ENCODE measurements around the gene NARS2.
A peak's percentile ranks its signal among the peaks of the same experiment; 100 is the strongest.
"Not testable (repeated sequence)": the region's sequence is repeated elsewhere in the genome, so short reads cannot be mapped to it uniquely, and the experiment has no call there.

The NARS2 gene

GRCh38 chr11:78609321-78609720 lies 34.7 kb upstream of the NARS2 start:
- H3K27me3 ChIP-seq (replicated peaks in 2 of 5; ENCODE audit: control insufficient read depth in 4 of 5, insufficient read depth in 5 of 5, low read length in 4 of 5); H3K9me3 ChIP-seq (ENCODE audit: control extremely low read depth in 1 of 5, control insufficient read depth in 4 of 5, insufficient read depth in 2 of 5, low read depth in 1 of 5, low read length in 4 of 5); DNase-seq; H3K4me1 ChIP-seq (ENCODE audit: control extremely low read depth in 1 of 4, control insufficient read depth in 4 of 4, insufficient read depth in 4 of 4, low read length in 3 of 4); POLR2A ChIA-PET; CTCF ChIA-PET; H3K36me3 ChIP-seq (ENCODE audit: control insufficient read depth in 4 of 4, insufficient read depth in 4 of 4, low read length in 3 of 4); H3K4me3 ChIP-seq (ENCODE audit: control insufficient read depth in 1 of 7, extremely low read depth in 1 of 7, insufficient read depth in 4 of 7, low read depth in 2 of 7, low read length in 6 of 7); H3K27ac ChIP-seq (ENCODE audit: insufficient read depth in 1 of 2, low read depth in 1 of 2, low read length in 2 of 2, poor library complexity in 1 of 2, severe bottlenecking in 2 of 2): not testable (repeated sequence)
- WGBS (ENCODE audit: insufficient coverage): 96% methylated on average over 5 of the region's 5 CpGs

GRCh38 chr11:78607696-78608095 lies 33.0 kb upstream of the NARS2 start:
- peak; percentile 19 to 61 (median 43) for DNase-seq
- Histone ChIP-seq H3K36me3 (ENCODE audit: control insufficient read depth in 4 of 4, insufficient read depth in 4 of 4, low read length in 3 of 4) (no peaks in the 10 kb centered on the region), H3K9me3 (ENCODE audit: control extremely low read depth in 1 of 5, control insufficient read depth in 4 of 5, insufficient read depth in 2 of 5, low read depth in 1 of 5, low read length in 4 of 5) (peaks cover 0 to 5% (median 0%) of the 10 kb centered on the region in 5 experiments), H3K4me1 (ENCODE audit: control extremely low read depth in 1 of 4, control insufficient read depth in 4 of 4, insufficient read depth in 4 of 4, low read length in 3 of 4) (no peaks in the 10 kb centered on the region), H3K27ac (ENCODE audit: insufficient read depth in 1 of 2, low read depth in 1 of 2, low read length in 2 of 2, poor library complexity in 1 of 2, severe bottlenecking in 2 of 2) (no peak overlapping the region), H3K27me3 (replicated peaks in 2 of 5; ENCODE audit: control insufficient read depth in 4 of 5, insufficient read depth in 5 of 5, low read length in 4 of 5) (no peaks in the 10 kb centered on the region), H3K4me3 (ENCODE audit: control insufficient read depth in 1 of 7, extremely low read depth in 1 of 7, insufficient read depth in 4 of 7, low read depth in 2 of 7, low read length in 6 of 7) (no peak overlapping the region)
- CTCF ChIA-PET: no interaction called here
- POLR2A ChIA-PET: no interaction called here

GRCh38 chr11:78606667-78607066 lies 32.0 kb upstream of the NARS2 start:
- Histone ChIP-seq H3K27ac (ENCODE audit: insufficient read depth in 1 of 2, low read depth in 1 of 2, low read length in 2 of 2, poor library complexity in 1 of 2, severe bottlenecking in 2 of 2) (no peak overlapping the region), H3K9me3 (ENCODE audit: control extremely low read depth in 1 of 5, control insufficient read depth in 4 of 5, insufficient read depth in 2 of 5, low read depth in 1 of 5, low read length in 4 of 5) (peaks cover 0 to 3% (median 0%) of the 10 kb centered on the region in 5 experiments), H3K4me1 (ENCODE audit: control extremely low read depth in 1 of 4, control insufficient read depth in 4 of 4, insufficient read depth in 4 of 4, low read length in 3 of 4) (no peaks in the 10 kb centered on the region), H3K36me3 (ENCODE audit: control insufficient read depth in 4 of 4, insufficient read depth in 4 of 4, low read length in 3 of 4) (no peaks in the 10 kb centered on the region), H3K27me3 (replicated peaks in 2 of 5; ENCODE audit: control insufficient read depth in 4 of 5, insufficient read depth in 5 of 5, low read length in 4 of 5) (no peaks in the 10 kb centered on the region), H3K4me3 (ENCODE audit: control insufficient read depth in 1 of 7, extremely low read depth in 1 of 7, insufficient read depth in 4 of 7, low read depth in 2 of 7, low read length in 6 of 7) (no peak overlapping the region)
- WGBS (ENCODE audit: insufficient coverage): 92% methylated on average over 2 of the region's 3 CpGs
- CTCF ChIA-PET: no interaction called here
- no peak for DNase-seq
- POLR2A ChIA-PET: no interaction called here

GRCh38 chr11:78605296-78605695 lies 30.6 kb upstream of the NARS2 start:
- Histone ChIP-seq H3K4me1 (ENCODE audit: control extremely low read depth in 1 of 4, control insufficient read depth in 4 of 4, insufficient read depth in 4 of 4, low read length in 3 of 4) (no peaks in the 10 kb centered on the region), H3K9me3 (ENCODE audit: control extremely low read depth in 1 of 5, control insufficient read depth in 4 of 5, insufficient read depth in 2 of 5, low read depth in 1 of 5, low read length in 4 of 5) (peaks cover 0 to 3% (median 0%) of the 10 kb centered on the region in 5 experiments), H3K27me3 (replicated peaks in 2 of 5; ENCODE audit: control insufficient read depth in 4 of 5, insufficient read depth in 5 of 5, low read length in 4 of 5) (no peaks in the 10 kb centered on the region), H3K27ac (ENCODE audit: insufficient read depth in 1 of 2, low read depth in 1 of 2, low read length in 2 of 2, poor library complexity in 1 of 2, severe bottlenecking in 2 of 2) (no peak overlapping the region), H3K36me3 (ENCODE audit: control insufficient read depth in 4 of 4, insufficient read depth in 4 of 4, low read length in 3 of 4) (no peaks in the 10 kb centered on the region), H3K4me3 (ENCODE audit: control insufficient read depth in 1 of 7, extremely low read depth in 1 of 7, insufficient read depth in 4 of 7, low read depth in 2 of 7, low read length in 6 of 7) (no peak overlapping the region)
- no peak for DNase-seq
- 97% methylated on average over 6 of the region's 7 CpGs for WGBS (ENCODE audit: insufficient coverage)
- ChIA-PET POLR2A (no interaction called here), CTCF (no interaction called here)

GRCh38 chr11:78603792-78604191 lies 29.1 kb upstream of the NARS2 start:
- Histone ChIP-seq H3K4me1 (ENCODE audit: control extremely low read depth in 1 of 4, control insufficient read depth in 4 of 4, insufficient read depth in 4 of 4, low read length in 3 of 4) (no peaks in the 10 kb centered on the region), H3K9me3 (ENCODE audit: control extremely low read depth in 1 of 5, control insufficient read depth in 4 of 5, insufficient read depth in 2 of 5, low read depth in 1 of 5, low read length in 4 of 5) (peaks cover 0 to 3% (median 0%) of the 10 kb centered on the region in 5 experiments), H3K4me3 (ENCODE audit: control insufficient read depth in 1 of 7, extremely low read depth in 1 of 7, insufficient read depth in 4 of 7, low read depth in 2 of 7, low read length in 6 of 7) (no peak overlapping the region), H3K27me3 (replicated peaks in 2 of 5; ENCODE audit: control insufficient read depth in 4 of 5, insufficient read depth in 5 of 5, low read length in 4 of 5) (no peaks in the 10 kb centered on the region), H3K36me3 (ENCODE audit: control insufficient read depth in 4 of 4, insufficient read depth in 4 of 4, low read length in 3 of 4) (no peaks in the 10 kb centered on the region), H3K27ac (ENCODE audit: insufficient read depth in 1 of 2, low read depth in 1 of 2, low read length in 2 of 2, poor library complexity in 1 of 2, severe bottlenecking in 2 of 2) (no peak overlapping the region)
- ChIA-PET POLR2A (no interaction called here), CTCF (no interaction called here)
- no peak for DNase-seq
- WGBS (ENCODE audit: insufficient coverage): no CpG with 5 or more reads among the region's 1 CpG

GRCh38 chr11:78602771-78603170 lies 28.1 kb upstream of the NARS2 start:
- H3K9me3 ChIP-seq (ENCODE audit: control extremely low read depth in 1 of 5, control insufficient read depth in 4 of 5, insufficient read depth in 2 of 5, low read depth in 1 of 5, low read length in 4 of 5); H3K4me1 ChIP-seq (ENCODE audit: control extremely low read depth in 1 of 4, control insufficient read depth in 4 of 4, insufficient read depth in 4 of 4, low read length in 3 of 4); DNase-seq; H3K27ac ChIP-seq (ENCODE audit: insufficient read depth in 1 of 2, low read depth in 1 of 2, low read length in 2 of 2, poor library complexity in 1 of 2, severe bottlenecking in 2 of 2); H3K36me3 ChIP-seq (ENCODE audit: control insufficient read depth in 4 of 4, insufficient read depth in 4 of 4, low read length in 3 of 4); CTCF ChIA-PET; H3K4me3 ChIP-seq (ENCODE audit: control insufficient read depth in 1 of 7, extremely low read depth in 1 of 7, insufficient read depth in 4 of 7, low read depth in 2 of 7, low read length in 6 of 7); POLR2A ChIA-PET; H3K27me3 ChIP-seq (replicated peaks in 2 of 5; ENCODE audit: control insufficient read depth in 4 of 5, insufficient read depth in 5 of 5, low read length in 4 of 5): not testable (repeated sequence)
- 100% methylated on average over 1 of the region's 5 CpGs for WGBS (ENCODE audit: insufficient coverage)

- H3K36me3 ChIP-seq (ENCODE audit: control insufficient read depth in 4 of 4, insufficient read depth in 4 of 4, low read length in 3 of 4); DNase-seq; POLR2A ChIA-PET; H3K4me1 ChIP-seq (ENCODE audit: control extremely low read depth in 1 of 4, control insufficient read depth in 4 of 4, insufficient read depth in 4 of 4, low read length in 3 of 4); H3K4me3 ChIP-seq (ENCODE audit: control insufficient read depth in 1 of 7, extremely low read depth in 1 of 7, insufficient read depth in 4 of 7, low read depth in 2 of 7, low read length in 6 of 7); H3K27me3 ChIP-seq (replicated peaks in 2 of 5; ENCODE audit: control insufficient read depth in 4 of 5, insufficient read depth in 5 of 5, low read length in 4 of 5); H3K27ac ChIP-seq (ENCODE audit: insufficient read depth in 1 of 2, low read depth in 1 of 2, low read length in 2 of 2, poor library complexity in 1 of 2, severe bottlenecking in 2 of 2); CTCF ChIA-PET; H3K9me3 ChIP-seq (ENCODE audit: control extremely low read depth in 1 of 5, control insufficient read depth in 4 of 5, insufficient read depth in 2 of 5, low read depth in 1 of 5, low read length in 4 of 5): not testable (repeated sequence)
- no CpG with 5 or more reads among the region's 5 CpGs for WGBS (ENCODE audit: insufficient coverage)
These were observed 26.4 kb upstream of the NARS2 start for GRCh38 chr11:78601066-78601465.

- H3K4me3 ChIP-seq (ENCODE audit: control insufficient read depth in 1 of 7, extremely low read depth in 1 of 7, insufficient read depth in 4 of 7, low read depth in 2 of 7, low read length in 6 of 7); H3K9me3 ChIP-seq (ENCODE audit: control extremely low read depth in 1 of 5, control insufficient read depth in 4 of 5, insufficient read depth in 2 of 5, low read depth in 1 of 5, low read length in 4 of 5); H3K27me3 ChIP-seq (replicated peaks in 2 of 5; ENCODE audit: control insufficient read depth in 4 of 5, insufficient read depth in 5 of 5, low read length in 4 of 5); H3K4me1 ChIP-seq (ENCODE audit: control extremely low read depth in 1 of 4, control insufficient read depth in 4 of 4, insufficient read depth in 4 of 4, low read length in 3 of 4); POLR2A ChIA-PET; DNase-seq; H3K27ac ChIP-seq (ENCODE audit: insufficient read depth in 1 of 2, low read depth in 1 of 2, low read length in 2 of 2, poor library complexity in 1 of 2, severe bottlenecking in 2 of 2); CTCF ChIA-PET; H3K36me3 ChIP-seq (ENCODE audit: control insufficient read depth in 4 of 4, insufficient read depth in 4 of 4, low read length in 3 of 4): not testable (repeated sequence)
- WGBS (ENCODE audit: insufficient coverage): no CpG with 5 or more reads among the region's 2 CpGs
These were observed 22.9 kb upstream of the NARS2 start for GRCh38 chr11:78597579-78597978.

Data from common myeloid progenitor, CD34-positive (primary cell).